ENCODE measurements around the gene ORAI2.
"Not testable (repeated sequence)": the region's sequence is repeated elsewhere in the genome, so short reads cannot be mapped to it uniquely, and the experiment has no call there.

The ORAI2 gene

GRCh38 chr7:102469351-102469971, 36.1 kb downstream of the ORAI2 start:
- no peak for DNase-seq (ENCODE audit: low read depth, low spot score)

GRCh38 chr7:102469972-102470825, 36.8 kb downstream of the ORAI2 start:
- no peak for DNase-seq (ENCODE audit: low read depth, low spot score)

- no peak for DNase-seq (ENCODE audit: low read depth, low spot score)
These were observed 38.4 kb downstream of the ORAI2 start for GRCh38 chr7:102471791-102472125.

- no peak for DNase-seq (ENCODE audit: low read depth, low spot score)
These were observed 39.0 kb downstream of the ORAI2 start for GRCh38 chr7:102472126-102473041.

- no peak for DNase-seq (ENCODE audit: low read depth, low spot score)
These were observed 40.1 kb downstream of the ORAI2 start for GRCh38 chr7:102473271-102473991.

- DNase-seq (ENCODE audit: low read depth, low spot score) = not testable (repeated sequence)
These were observed 40.7 kb downstream of the ORAI2 start for GRCh38 chr7:102474116-102474515.

GRCh38 chr7:102474736-102475435, 41.5 kb downstream of the ORAI2 start:
- DNase-seq (ENCODE audit: low read depth, low spot score) = not testable (repeated sequence)

- not testable (repeated sequence) for DNase-seq (ENCODE audit: low read depth, low spot score)
These were observed 45.2 kb downstream of the ORAI2 start, which contains the start of gene POLR2J for GRCh38 chr7:102478314-102479208. POLR2J (minus strand) TSS chr7:102478922; CDS start chr7:102478860, 62 bp downstream.

- DNase-seq (ENCODE audit: low read depth, low spot score) = not testable (repeated sequence)
These were observed 45.8 kb downstream of the ORAI2 start for GRCh38 chr7:102479209-102479584.

GRCh38 chr7:102479982-102480637, 46.7 kb downstream of the ORAI2 start:
- not testable (repeated sequence) for DNase-seq (ENCODE audit: low read depth, low spot score)

- not testable (repeated sequence) for DNase-seq (ENCODE audit: low read depth, low spot score)
These were observed 48.6 kb downstream of the ORAI2 start for GRCh38 chr7:102481962-102482361.

- not testable (repeated sequence) for DNase-seq (ENCODE audit: low read depth, low spot score)
These were observed 50.9 kb downstream of the ORAI2 start for GRCh38 chr7:102484317-102484716.

- not testable (repeated sequence) for DNase-seq (ENCODE audit: low read depth, low spot score)
These were observed 57.2 kb downstream of the ORAI2 start for GRCh38 chr7:102490529-102491075.

- not testable (repeated sequence) for DNase-seq (ENCODE audit: low read depth, low spot score)
These were observed 60.0 kb downstream of the ORAI2 start for GRCh38 chr7:102493220-102493935.

- not testable (repeated sequence) for DNase-seq (ENCODE audit: low read depth, low spot score)
These were observed 60.7 kb downstream of the ORAI2 start for GRCh38 chr7:102494026-102494425.

GRCh38 chr7:102494473-102495149, 61.2 kb downstream of the ORAI2 start:
- DNase-seq (ENCODE audit: low read depth, low spot score) = not testable (repeated sequence)

- DNase-seq (ENCODE audit: low read depth, low spot score) = not testable (repeated sequence)
These were observed 63.5 kb downstream of the ORAI2 start for GRCh38 chr7:102496861-102497260.
